GM18868 (cell line): ENCODE results near the gene PDSS1.

Source experiments
- ATAC-seq: cut with Tn5 transposase; IDR thresholded peaks from one replicate; pipeline ENCODE4 v1.9.1; 2021; ENCODE audit warnings: mild to moderate bottlenecking, moderate library complexity; ENCODE audit not compliant: unreplicated experiment

Gene PDSS1

DNA sequence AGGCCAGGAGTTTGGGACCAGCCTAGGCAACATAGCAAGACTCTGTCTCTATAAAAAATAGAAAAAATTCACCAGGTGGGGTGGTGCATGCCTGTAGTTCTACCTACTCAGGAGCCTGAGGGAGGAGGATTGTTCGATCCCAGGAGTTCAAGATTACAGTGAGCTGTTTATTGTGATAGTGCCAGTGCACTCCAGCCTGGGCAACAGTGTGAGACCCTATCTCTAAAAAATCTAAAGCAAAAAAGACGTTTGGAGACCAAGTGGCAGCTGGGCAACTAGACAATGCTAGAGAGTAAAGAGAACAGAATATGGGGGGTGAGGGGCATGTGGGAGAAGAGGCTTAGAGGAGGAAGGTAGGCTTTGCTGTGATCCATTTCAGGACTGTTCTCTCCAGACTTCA is 1.4 kb downstream of the PDSS1 start:
- no peak for ATAC-seq

DNA sequence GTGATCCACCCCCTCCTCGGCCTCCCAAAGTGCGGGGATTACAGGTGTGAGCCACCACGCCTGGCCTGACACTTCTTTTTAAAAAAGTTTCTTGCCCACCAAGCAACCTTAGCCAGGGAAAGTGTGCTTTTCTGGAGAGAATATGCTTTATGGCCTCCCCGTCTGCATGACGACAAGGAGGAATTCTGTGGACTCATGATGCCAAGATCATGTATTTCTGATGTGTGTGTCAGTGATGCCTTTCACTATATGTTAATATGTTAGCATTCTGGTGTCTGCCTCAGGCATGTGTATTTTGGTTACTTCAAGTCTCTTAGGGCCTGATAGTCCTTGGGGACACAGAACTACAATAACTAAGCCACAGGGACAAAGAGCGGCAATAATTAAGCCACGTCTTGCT is 2.1 kb downstream of the PDSS1 start:
- ATAC-seq = no peak

DNA sequence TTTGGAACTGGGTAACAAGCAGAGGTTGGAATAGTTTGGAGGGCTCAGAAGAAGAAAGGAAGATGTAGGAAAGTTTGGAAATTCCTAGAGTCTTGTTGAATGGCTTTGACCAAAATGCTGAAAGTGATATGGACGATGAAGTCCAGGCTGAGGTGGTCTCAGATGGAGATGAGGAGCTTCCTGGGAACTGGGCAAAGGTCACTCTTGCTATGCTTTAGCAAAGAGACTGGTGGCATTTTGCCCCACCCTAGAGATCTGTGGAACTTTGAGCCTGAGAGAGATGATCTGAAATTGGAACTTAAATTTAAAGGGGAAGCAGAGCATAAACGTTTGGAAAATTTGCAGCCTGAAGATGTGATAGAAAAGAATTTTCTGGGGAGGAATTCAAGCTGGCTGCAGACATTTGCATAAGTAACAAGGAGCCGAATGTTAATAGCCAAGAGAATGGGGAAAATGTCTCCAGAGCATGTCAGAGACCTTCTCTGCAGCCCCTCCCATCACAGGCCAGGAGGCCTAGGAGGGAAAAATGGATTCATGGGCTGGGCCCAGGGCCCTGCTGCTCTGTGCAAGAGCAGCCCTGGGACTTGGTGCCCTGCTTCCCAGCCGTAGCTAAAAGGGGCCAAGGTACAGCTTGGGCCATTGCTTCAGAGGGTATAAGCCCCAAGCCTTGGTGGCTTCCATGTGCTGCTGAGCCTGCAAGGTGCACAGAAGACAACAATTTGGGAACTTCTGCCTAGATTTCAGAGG is 3.6 kb downstream of the PDSS1 start:
- no peak for ATAC-seq

GRCh38 chr10:26703096-26703495 is 5.6 kb downstream of the PDSS1 start:
- ATAC-seq = no peak

- no peak for ATAC-seq
These were observed 6.5 kb downstream of the PDSS1 start for GRCh38 chr10:26703974-26704373.

GRCh38 chr10:26706206-26706605 is 8.7 kb downstream of the PDSS1 start:
- ATAC-seq = no peak

DNA sequence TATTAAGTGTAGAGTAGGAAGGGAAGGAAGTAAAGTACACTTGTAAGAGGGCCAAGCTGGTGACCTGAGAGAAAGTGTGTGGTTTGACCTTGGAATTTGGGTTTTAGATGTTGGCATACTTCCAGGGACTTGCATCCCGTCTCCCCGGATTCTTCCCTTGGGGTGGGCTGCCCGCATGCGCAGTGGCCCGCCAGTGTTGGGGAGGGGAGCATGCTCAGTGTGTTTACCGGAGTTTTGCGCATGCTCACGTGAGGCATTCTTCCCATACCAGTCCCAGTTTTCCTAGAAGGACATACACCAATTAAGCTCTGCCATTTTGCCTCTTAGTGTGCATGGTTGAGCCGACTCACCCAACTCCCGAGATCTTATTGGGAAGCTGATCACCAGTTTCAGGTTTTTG is 9.4 kb downstream of the PDSS1 start:
- ATAC-seq = no peak

DNA sequence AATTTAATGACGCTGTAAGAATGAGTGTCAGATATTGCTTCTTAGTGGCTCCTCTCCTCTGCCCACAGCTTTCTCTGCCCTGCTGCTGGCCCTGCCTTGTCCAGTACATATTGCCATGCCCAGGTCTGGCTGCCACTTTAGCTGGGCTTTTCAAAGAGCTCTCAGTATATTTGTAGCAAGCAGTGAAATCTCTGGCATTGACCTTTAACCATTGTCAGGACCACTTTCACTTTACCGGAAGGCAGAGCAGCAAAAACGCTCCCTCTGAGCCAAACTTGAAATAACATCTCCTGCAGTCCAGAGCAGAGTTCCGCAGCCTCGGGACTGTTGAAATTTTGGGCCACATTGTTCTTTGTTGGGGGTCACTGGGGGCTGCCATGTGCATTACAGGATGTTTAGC is 13.8 kb downstream of the PDSS1 start:
- ATAC-seq = no peak

DNA sequence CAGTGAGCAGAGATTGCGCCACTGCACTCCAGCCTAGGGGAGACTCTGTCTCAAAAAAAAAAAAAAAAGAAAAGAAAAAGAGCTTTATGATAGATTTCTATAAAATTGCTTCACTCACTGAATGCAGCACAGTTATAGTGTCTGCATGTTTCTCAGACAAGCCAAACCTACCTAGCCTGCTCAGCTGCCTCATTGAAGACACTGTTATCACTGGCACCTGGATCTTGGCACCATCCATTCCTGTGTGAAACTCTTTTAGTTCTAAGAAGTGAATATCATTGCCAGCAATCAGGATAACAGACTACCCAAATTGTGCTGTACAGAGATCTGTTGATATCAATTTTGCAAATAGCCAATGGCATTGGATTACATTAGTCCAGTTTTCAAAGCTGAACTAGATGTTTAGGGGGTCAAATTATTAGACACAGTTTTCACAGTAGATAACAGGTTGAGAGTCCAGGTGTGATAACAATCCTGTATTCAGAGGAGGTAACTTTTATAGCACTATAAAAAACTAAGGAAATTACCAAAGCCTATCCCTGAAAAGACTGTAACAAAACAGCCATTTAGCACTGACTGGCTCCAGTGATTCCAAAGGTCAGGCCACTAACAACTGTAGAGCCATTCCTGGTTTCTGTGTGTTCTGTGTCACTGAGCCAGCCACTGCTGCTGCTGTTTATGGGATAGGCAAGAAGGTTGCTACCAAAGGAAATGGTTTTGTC is 17.1 kb downstream of the PDSS1 start:
- no peak for ATAC-seq

GRCh38 chr10:26715137-26715487 is 17.6 kb downstream of the PDSS1 start:
- ATAC-seq = no peak

DNA sequence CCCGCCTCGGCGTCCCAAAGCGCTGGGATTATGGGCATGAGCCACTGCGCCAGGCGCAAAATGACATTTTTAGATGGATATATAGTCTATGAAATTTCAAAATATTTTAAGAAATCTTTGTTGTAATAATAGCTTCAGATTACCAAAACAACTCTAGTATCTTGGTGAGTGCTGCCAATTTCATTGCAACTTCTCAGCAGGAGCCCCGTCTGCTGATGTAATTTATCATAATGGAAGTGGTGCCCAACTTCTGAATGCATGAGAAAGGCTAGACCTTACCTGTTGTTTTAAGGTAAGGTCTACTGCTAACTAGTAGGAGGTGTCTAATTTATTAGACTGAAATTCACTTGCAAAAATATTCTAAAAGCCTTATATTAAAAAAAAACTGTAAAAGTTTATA is 20.0 kb downstream of the PDSS1 start:
- no peak for ATAC-seq

DNA sequence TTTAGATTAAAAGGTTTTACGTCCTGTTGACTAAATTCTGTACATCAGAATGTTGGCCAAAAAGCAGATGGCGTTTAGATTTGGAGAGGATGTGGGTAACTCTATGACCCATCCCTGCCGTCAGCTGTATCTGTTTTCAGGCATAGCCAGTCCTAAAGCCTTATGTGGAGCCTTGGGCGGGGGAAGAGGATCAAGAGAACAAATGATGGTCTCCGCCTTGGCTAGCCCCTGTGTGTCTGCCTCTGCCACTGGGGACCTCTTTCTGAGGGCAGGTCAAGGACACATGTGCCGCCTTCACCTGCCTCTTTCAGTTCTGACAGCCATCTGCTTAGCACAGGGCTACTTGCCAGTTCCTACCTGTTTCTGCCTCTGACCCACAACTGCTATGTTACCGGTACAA is 24.1 kb downstream of the PDSS1 start:
- no peak for ATAC-seq

GRCh38 chr10:26723016-26723415 is 25.5 kb downstream of the PDSS1 start:
- ATAC-seq = no peak

DNA sequence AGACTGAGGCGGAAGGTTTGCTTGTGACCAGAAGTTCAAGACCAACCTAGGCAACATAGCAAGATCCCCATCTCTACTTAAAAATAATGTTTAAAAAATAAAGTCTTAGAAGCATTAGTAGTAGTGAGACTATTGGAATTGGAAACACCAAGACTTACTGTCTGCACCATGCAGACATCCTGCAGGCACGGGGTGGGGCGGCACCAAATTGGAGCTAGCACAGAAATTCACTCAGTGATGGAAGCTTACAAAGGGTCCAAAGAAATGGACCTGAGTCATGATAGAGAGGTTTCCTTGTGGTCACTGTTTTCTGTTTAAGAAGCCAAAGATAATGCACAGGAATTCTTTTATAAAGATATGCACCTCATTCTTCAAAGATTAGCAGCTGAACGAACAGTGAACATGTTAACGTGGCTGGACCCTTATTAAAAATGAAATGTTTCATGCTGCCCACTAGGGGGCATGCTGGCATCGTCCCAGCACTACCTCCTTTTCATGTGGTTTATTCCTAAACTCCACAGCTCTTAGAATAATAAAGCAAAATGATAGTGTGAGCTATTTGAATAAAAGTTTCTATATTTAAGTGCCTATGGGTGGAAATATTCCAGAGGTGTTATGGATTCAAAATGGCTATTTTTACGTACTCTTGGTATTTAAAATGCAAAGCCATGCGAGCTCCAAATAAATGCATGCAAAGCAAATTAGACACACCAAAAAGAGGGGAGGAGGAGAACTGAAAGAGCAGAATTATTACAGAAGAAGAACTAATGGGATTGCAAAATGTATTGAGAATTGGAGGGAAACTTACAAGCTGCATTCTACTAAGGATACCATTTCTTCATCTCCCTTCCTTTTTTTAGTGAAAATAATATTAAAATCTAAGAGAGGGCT is 28.6 kb downstream of the PDSS1 start:
- ATAC-seq = peak; percentile 54

GRCh38 chr10:26727005-26727404 is 29.5 kb downstream of the PDSS1 start:
- ATAC-seq = no peak

- no peak for ATAC-seq
These were observed 31.5 kb downstream of the PDSS1 start for GRCh38 chr10:26728957-26729356.

DNA sequence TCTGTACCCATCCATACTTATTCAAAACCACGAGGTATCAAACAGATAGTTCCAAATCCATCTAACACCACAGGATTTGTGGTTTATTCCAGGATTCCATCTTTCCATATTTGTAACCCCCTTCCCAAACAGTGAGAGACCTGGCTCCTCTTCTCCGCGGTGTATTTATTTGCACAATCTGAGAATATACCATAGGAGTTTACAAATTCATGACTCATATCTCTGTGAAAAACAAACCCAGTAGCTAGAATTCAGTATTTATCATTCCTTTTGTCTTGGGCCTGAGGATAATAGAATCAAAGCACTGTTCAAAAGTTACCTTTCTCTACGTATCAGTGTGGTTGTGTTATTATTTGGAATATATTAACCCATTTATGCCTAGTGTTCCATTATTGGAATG is 31.9 kb downstream of the PDSS1 start:
- ATAC-seq = no peak

DNA sequence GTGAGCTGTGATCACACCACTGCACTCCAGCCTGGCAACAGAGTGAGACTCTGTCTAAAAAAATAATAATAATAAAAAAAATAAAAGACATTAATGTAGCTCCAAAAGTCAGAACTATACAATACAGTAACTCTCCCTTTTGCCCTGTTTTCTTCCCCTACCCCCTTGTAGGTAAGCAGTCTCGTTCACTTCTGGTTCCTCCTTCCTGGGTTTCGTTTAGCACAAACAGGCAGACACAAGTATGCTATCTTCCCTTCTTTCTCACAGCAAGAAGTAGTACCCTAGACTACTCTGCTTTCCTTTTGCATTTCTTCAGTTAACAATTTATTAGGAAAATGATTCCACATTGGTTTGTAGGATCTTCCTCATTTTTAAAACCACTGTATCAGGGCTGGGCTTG is 33.1 kb downstream of the PDSS1 start:
- ATAC-seq = no peak

DNA sequence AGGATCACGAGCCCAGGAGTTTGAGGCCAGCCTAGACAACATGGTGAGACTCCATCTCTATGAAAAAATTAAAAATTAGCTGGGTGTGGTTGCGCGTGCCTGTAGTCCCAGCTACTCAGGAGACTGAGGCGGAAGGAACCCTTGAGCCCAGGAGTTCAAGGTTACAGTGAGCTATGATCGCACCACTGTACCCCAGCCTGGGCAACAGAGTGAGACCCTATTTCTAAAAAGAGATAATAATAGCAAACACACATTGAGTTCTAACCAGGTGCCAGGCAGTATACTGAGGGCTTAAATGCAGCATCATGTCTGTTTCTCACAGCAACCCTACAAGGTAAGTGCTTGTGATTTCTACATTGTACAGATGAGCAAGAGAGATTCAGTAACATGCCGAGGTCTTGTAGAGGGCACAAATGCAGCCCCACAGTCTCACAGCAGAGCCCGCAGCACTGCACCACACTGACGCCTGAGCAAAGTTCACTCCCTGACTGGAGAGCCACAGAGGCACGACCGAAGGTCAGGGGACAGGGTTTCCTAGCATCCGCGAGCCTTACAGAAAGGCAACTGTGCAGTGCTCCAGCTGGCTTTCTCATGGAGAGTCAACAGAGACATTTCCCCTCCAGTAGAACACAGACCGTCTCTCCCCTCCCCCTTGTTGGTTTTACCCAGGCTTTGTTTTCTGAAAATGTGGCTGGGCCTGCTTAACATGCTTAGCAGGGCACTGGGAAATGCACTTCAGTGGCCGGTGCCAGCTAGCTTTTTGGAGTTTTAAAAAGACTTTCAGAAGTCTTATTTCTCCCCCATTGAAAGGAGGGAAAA is 36.5 kb downstream of the PDSS1 start:
- no peak for ATAC-seq

DNA sequence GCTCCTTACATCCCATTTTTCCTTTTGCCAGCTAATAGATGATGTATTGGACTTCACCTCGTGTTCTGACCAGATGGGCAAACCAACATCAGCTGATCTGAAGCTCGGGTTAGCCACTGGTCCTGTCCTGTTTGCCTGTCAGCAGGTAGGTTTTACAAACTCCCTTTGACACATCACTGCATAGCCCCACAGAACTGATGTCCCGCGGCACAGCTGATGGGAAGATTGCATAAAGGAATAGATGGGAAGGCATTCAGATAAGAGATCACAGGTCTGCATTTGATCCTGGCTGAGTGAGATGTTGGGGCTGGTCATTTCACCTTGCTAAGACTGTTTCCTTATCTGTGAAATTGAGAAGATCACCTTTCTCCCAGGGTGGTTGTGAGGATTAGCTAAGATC is 37.9 kb downstream of the PDSS1 start:
- ATAC-seq = no peak

DNA sequence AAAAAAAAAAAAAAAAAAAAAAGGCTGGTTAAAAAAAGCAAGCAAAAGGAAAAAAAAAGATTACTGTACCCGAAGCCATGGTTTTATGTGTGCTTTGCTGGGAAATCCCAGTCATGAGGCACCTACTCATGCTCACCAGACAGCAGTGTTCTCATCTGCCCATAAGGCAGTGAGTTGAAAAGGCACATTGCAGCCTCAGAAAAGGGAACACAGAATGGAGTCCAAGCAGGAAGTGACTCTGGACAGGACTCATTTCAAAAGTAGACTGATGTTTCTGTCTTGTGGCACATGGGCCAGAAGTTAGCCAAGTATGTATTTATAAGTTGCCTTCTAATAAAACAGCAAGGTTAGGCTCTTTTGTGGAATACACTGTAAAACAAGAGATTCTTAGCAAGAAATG is 40.2 kb downstream of the PDSS1 start:
- peak; percentile 88 for ATAC-seq
